T-helper 1 cell (primary cell): ENCODE measurements around the gene UGT1A9.

Experiments
- DNase-seq, 5 donors: peaks; one replicate each; pipeline ENCODE4 v3.0.0-alpha.2; 2012 to 2020

Gene UGT1A9

DNA sequence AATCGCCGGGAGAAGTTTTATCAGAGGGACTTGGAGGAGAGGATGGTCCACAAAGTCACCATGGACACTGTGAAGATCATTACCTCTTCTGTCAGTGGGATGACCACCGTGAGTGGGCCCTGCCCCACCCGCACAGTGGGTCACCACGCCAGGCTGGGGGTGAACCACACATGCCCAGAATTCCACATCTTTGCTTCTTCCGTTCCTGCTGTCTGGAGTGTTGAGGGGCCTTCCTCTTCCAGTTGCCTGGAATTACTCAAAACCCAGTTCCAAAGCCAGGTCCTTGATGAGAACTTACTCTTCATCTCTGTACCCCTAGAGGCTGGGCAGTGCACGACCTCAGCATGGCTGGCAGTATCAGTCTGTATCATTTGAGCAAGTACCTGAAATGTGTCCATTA is 128.5 kb downstream of the UGT1A9 start:
- no peak for DNase-seq

DNA sequence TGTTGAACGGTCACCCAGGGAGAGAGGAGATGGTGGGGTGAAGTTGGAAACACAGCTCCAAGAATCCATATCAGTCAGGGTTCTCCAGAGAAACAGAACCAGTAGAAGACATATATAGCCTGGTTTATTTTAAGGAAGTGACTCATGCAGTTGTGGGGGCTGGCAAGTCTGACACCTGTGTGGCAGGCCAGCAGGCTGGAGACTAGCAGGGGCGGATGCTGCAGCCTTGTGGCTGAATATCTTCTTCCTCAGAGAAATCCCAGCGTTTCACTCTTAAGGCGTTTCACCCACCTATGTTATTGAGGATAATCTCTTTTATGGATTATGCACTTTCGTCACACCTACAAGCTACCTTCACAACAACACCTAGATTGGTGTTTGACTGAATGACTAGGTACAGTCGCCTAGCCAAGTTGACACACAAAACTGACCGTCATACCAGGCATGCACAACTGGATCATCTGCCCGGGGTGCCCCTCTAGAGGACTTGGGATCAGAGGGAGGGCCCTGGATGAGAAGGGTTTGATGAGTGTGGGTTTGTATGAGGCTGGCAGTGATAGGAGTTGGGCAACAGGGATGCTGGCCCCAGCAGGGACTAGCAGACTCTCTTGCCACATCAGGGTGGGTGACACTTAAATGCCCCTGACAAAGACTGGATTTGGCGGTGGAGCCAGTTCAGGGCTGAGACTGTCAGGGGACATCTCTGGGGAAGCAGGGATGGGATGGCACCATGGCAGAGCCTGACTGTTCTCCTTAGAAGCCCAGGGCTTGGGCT is 129.8 kb downstream of the UGT1A9 start:
- no peak for DNase-seq

DNA sequence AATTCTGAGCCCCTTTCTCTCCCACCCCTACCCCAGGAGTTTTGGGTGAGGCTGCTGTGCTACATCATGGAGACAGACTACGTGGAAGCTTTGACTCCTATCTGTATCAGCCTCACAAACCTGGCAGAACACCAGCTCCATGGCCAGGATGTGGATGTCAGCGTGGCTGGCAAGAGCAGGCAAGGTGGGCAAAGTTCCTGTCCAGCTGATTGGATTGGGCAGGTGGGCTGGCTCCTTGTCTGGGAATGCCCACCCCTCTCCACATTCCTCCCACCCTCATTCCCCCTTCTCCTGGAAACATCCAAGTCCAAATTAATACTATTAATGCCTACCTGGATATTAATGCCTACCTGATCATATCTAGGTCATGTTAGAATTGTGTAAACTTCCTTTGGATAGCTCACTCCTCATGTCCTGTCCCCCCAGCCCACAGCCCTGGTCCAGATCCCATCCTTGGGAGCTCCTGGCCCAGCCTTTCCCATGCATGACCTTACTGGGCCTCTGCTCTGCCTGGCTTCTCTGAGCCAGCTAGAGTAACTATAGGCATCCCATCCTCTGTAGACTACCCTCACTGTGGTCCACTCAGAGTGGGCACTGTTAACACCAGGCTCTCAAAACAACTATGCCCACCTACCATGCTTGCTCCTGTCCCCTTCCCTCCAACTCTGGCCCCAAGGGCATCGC is 130.6 kb downstream of the UGT1A9 start:
- DNase-seq, result no peak

DNA sequence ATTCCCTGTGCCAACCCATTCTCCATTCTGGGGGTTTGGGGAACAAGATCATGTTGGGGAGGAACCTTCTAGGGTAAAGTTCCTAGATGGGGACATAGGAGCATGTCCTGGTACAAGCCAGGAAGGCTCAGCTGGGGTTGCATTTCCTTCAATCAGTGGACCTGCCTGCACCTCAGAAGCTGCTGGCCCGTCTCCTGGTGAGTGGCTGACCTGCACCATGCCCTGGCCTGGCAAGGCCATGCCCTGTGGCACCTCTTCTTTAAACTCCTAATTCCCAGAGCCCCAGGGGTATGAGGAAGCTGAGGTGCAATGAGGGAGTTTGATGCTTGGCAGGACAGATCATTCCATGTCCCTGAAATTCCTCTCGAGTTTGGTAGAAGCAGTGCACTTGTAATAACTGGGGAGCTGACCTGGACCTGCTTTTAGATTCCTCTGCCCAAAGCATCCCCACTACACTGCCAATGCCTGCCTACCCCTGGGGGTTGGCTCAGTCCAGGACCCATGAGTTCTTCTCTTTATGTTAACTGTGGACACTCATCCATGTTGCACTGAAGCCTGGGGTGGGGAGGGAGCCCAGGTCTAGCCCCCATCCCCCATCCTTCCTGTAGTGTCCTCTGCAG is 131.7 kb downstream of the UGT1A9 start:
- no peak for DNase-seq

DNA sequence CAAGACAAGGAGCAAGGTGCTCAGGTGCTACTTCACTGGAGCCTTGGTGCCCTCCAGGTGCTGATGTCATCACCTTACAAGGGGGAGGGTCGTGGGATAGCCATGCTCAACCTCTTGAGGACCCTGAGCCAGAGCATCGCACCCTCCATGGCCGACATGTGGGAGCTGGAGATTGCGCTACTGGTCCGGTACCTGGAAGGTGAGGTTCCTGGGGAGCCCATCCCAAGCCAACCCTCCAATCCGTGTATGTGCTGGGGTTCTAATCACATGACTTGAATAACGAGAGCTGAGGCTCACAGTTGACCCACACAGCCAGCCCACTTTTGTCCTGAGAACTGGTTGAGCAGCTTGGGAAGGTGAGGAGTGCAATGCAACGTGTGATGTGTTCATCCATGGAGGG is 132.3 kb downstream of the UGT1A9 start:
- DNase-seq, result no peak

DNA sequence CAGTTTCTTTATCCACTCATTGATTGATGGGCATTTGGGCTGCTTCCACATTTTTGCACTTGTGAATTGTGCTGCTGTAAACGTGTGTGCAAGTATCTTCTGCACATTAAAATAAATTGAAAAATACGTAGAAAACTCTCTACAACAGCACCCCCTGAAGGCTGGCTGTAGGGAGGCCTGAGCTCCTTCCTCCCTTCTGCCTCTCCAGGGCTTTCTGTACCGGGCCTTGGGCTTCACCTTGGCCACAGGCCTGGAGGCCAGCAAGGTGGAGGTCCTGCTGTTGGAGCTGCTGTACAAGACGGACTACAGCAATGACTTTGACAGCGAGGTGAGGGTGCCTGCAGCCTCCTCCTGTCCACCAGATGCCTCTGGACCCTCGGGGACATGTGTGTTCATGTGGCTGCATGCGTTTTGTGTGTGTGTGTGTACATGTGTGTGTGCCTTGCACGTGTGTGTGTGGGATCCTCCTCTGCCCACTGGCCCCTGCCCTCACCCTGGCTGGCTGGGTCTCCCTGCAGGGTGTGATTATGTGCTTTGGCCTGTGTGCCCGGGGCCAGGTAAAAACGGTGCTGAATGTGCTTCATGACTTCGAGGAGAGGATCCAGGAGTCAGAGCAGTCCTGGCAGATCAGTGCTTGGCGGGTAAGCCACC is 135.6 kb downstream of the UGT1A9 start:
- DNase-seq, result no peak

DNA sequence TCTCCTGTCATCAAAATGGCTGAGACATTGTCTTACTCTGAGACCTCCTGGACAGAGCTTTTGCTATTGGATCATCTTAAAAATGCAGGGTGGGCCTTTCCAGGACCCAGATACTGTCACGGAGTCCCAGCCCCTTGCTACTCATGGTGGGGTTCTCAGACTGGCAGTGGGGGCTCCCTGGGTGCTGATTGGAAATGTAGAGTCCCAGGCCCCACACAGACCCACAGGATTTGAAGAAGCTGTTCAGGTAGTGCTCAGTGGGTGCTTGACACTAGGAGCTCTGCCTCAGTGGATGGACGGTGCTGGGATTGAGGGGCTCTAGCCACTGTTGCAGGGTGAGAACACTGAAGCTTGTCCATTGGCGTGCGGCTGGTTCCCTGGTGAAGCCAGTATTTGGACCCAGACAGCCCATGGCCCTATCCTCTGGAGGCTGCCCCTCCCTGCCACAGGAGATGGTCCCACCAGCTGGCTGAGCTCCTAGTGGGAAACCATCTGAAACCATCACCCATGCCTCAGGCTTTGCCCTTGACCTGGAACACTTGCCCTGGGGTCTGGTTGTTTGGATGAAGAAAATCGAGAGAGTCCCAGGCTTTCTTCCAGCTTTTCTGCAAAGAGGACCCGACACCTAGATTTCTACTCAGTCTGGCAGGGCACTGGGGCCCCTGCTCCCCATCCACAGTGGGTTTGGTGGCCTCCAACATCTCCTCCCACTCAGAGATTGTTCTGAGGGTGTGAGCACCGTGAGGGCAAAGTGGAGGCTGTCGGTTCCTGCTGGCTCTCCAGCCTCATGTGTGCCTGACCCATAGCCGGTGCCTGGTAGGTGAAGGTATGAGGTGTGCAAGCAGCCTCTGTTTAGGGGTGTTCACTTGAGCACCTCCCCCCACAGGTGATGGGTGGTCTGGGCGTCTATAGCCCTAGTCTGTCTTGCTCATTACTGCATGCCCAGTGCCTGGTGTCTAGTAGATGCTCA is 136.6 kb downstream of the UGT1A9 start:
- no peak for DNase-seq

DNA sequence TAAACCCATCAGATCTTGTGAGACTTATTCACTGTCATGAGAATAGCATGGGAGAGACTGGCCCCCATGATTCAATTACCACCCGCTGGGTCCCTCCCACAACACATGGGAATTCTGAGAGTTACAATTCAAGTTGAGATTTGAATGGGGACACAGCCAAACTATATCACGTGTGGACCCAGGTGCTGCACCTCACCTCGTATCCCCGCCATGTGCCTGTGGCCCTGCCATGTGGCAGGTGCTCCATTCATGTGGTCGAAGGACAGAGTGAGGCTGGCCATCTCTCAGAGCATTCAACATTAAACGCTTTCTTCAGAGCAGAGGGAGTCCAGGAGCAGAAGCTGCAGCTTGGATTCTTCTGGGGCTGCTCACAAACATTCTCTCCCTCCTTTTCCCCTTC is 138.7 kb downstream of the UGT1A9 start:
- DNase-seq, result no peak

DNA sequence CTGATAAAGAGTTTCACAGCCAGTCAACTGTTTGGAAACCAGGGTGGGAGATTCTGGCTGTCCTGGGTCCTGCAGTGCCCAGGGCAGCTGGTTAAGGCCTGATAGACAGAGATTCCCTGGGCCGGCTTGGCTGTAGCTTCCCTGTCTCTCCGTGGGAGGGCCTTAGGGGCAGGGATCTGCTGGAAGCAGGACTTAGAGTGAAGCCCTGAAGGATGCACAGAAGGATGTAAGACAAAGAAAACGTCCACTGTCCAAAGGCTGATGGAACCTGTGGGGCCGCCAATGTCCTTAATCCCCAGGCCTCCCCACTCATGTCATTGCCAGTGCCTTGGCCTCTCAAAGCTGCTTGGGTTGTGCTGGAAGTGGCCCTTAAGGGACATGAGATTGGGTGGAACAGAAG is 139.4 kb downstream of the UGT1A9 start:
- DNase-seq, result no peak

DNA sequence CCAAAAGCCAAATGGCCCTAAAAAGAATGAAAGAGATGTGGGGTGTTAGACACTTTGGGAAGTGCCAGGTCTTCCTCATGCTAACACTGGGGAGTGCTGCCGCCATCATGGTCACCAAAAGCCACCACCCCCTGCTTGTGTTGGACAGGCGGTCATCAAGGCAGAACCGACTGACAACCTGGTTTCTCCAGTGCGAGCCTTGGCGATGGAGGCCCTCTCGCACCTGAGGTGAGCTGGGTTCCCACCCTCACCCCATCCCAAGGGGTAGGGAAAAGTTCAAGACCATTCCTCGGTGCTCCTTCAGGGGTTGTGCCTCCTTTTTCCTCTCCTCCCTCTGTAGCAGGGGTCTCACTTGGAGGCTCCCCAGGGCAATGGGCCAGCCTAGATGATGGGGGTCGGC is 140.0 kb downstream of the UGT1A9 start:
- no peak for DNase-seq

DNA sequence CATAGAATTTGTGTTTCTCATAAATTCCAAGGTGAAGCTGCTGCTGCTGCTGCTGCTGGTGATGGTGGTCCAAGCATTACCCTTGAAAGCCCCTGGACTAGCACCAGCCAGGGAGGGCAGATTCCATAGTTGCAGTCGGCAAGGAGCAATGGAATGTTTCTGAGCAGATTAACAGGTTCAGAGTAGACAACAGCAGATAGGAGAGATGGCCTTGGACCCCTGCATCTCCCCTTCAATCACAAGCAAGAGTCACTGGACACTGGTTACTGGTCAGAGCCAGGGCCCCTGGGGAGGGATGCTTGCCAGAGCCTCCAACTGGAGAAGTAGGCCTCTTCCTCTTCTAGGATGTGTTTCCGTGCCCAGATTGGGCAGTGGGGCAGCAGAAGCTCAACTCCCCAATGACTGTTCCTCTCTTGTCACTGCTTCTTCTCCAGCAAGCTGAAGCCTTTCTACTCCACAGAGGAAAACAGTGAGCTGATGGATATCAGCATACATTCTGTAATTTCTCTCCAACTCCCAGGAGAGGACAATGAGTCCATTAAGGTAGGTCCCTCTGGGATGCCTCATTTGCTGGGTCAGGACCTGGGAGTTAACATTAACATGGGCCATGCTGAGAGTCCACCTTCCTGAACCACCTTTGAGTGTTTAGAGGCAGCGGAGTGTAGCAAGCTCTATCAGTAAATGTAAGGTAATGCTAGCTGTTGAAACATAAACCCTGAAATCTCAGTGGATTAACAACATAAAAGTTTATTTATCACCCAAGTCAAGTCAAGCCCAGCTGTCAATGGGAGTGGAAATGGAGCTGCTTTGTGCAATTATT is 141.7 kb downstream of the UGT1A9 start:
- no peak for DNase-seq

DNA sequence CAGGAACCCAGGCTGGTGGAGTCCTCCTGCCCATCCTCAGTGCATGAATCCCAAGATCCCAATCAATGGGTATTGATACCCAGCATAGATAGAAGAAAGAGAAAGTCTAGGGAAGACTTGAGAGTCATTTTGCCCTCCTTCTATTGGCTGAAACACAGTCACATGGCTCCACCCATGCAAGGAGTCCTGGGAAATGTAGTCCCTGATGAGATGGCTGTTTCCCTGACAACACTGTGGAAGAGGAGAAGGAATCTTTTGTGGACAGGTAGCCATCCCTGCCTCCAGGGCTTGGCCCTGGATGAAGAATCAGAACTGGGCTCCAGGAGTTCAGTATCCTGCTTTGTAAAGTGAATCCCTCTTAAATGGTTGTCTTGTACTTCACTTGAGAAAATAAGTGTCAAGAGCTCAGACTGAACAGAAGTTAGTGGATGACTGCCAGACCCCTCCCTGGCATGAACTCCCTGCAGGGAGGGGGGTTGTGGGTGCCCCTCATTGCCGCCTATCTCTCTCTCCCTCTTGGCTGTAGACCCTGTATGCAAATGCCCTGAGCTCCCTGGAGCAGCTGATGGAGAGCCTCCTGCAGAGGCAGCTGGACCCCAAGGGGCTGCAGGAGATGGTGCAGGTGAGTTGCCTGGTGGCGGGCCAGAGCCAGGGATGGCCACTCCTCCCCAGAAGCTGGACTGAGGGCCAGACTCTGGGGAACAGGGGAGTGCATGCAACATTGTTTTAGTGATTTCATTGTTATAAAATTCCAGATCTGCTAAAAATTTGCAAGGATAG is 142.5 kb downstream of the UGT1A9 start:
- no peak for DNase-seq

DNA sequence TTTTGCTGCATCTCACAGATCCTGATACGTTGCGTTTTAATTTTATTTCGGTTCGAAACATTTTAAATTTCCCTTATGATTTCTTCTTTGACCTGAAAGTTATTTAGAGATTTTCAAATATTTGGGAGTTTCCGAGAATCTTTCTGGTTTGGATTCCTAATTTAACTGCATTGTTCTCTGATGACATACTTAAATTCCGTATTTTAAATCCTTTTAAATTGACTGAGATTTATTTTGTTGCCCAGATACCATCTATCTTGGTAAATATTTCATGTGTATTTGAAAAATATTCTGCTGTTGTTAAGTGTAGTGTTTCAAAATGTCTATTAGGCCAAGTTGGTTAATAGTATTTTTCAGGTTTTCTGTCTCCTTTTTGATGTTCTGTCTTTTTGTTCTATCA is 144.2 kb downstream of the UGT1A9 start:
- DNase-seq, result no peak

DNA sequence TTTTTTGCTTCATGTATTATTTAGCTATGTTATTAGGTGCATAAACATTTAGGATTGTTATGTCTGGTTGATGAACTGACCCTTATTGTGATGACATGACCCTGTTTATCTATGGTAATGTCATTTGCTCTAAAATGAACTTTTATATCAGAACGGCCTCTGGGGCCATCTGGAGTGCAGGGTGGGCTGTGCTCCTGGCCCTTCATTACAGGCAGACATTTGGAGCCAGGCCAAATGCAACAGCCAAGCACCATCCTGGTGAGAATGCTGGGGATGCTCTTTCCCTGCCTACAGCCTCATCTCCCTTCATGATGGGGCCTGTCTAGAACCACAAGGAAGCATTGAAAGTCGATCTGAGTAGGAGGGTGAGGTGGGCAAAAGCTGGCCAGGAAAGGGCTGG is 144.6 kb downstream of the UGT1A9 start:
- DNase-seq, result no peak

DNA sequence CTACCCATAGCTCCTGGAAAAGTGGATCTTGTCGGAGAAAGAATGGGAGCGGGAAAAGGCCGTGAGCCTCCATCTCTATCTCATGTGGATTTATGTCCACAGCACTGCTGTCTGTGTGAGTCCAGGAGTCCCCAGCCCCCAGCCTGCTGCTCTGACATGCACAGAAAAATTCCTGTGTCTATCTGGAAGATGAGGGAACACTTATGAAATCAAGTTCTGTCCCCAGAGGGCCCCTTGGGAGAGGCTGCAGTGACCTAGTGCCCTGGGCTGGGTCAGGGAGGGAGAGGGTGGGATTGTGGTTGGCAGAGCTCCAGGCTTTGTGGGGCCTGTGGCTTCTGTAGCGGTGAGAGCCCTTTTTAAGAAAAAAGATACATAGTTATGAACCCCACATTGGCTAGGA is 145.1 kb downstream of the UGT1A9 start:
- no peak for DNase-seq

DNA sequence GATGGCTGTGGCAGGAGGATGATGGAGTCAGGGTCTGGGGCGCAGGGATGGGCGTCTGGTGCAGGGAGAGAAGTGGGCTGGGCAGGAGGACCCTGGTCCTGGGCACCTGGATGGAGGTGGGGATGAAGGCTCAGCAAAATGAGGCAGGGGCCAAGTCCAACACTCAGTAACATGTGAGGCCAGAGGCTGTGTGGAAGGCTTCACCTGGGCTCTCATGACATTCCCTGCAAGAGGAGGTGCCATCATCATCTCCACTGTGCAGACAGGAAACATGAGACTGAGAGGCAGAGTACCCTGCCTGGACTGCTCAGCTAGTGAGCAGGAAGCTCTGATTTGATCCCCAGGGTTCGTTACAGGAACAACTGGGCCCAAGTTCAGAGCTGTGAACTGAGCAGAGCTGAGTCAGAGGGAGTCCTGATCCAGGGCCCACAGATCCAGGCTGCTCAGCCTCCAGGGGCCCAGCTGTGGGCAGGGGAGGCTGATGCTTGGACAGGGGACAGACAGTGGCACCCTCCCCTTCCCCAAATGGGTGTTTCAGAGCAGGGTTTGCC is 145.7 kb downstream of the UGT1A9 start:
- peak in 1 of 5 donors; percentile 4 for DNase-seq

DNA sequence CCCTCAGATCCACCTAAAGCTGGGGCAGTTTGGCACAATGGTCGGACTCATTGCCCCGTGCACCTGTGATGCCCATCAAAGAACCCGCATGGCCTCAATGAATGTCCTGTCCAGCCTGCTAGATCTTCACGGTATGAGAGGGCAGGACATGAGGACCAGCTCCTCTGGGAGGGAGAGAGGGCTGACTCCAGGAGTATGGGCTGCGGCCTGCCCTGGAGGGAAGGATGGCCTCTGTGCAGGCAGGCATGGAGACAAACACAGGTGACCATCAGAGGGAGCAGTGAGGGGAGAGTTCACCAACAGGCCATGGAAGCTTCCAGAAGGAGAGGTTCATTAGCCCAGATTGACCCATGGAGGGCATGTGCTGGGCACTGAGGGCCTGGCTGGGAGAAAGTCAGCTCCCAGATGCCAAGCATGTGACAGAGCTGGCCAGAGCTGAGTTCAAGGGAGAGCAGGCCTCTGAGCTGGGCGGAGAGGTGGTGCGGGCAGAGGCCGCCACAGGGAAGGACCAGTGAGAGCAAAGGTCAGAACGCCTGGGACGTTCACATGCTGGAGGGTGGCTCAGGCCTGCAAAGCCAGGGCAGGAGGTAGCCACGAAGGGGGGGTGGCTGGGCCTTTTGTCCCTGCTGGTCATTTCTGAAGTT is 146.4 kb downstream of the UGT1A9 start:
- DNase-seq, result peak in 1 of 5 donors; percentile 3

DNA sequence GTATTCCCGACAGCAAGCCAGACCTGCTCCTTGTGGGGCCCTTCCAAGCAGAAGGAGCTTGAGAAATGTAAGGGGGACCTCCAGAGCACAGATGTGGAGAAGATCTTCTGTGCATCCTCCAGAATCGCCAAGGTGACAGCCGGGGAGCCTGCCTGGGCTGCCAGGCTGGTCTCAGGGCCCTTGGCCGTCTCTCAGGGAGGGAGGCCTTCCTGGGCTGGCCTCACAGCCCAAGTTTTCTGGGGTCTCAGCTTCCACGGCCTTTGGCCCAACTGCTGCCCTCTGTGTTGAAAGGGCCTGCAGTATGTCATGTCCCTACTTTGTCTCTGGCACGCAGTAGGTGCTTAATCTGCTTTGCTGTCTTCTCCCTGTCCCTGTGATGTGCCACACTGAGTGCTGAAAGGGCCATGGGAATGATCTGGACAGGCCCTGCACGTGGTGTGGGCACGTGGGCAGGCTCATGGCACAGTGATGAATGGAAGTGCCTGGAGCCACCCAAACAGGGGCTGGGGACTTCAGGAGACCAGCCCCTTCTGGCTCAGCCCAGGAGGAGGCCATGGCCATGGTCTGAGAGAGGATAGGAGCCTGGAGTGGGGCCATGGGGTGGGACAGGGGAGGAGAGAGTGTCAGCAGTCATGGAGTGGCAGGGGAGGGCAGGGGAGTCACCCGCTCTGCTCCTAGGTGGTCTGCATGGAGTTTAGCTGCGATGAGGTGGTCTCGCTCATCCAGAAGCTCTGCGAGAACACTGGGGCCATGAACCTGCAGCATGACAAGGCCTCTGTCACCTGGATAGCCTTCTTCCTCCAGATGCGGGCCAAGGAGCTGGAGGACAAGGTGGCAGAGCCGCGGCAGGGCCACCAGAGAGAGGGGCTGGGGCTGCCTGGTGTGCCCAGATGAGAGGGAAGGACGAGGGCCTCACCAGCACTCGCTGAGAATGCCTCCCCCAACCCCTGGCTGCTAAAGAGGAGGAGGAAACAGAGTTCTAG is 147.2 kb downstream of the UGT1A9 start:
- no peak for DNase-seq
